GM21526 (cell line): ENCODE measurements around the gene BRMS1L.

Source experiments
- ATAC-seq: cut with Tn5 transposase; IDR thresholded peaks from one replicate; pipeline ENCODE4 v1.9.1; 2021; ENCODE audit warnings: moderate library complexity; ENCODE audit not compliant: unreplicated experiment, low FRiP score

The BRMS1L gene

GRCh38 chr14:35911097-35911496 lies 85.0 kb downstream of the BRMS1L start:
- no peak for ATAC-seq

GRCh38 chr14:35915185-35915584 lies 89.0 kb downstream of the BRMS1L start:
- ATAC-seq, result no peak

GRCh38 chr14:35915775-35916174 lies 89.6 kb downstream of the BRMS1L start:
- no peak for ATAC-seq
